ENCODE measurements around the gene TBX19. TPM values are rescaled to one million over a fixed set of nuclear protein-coding genes. Genes with fewer than 3 reads are reported as not detected.

The TBX19 gene
- total RNA-seq, 2 donors from 2014 or later = 3.0 to 3.7 TPM

- H3K4me1 Mint-ChIP-seq (ENCODE audit: low read depth in 2 of 2) = peaks cover 16 to 28% of the 10 kb centered on the region in 2 donors
- no peak overlapping the region for H3K4me3 Mint-ChIP-seq
- H3K9me3 Mint-ChIP-seq = no peaks in the 10 kb centered on the region
- H3K36me3 Mint-ChIP-seq = peaks cover 23% of the 10 kb centered on the region
- DNase-seq (ENCODE audit: low spot score) (no peak), ATAC-seq (no peak)
- no peaks in the 10 kb centered on the region for H3K27me3 Mint-ChIP-seq
- H3K27ac Mint-ChIP-seq = no peak overlapping the region
Observed at GRCh38 chr1:168260393-168260792, 20.3 kb upstream of the TBX19 start.

GRCh38 chr1:168261390-168261789, 19.3 kb upstream of the TBX19 start:
- no peaks in the 10 kb centered on the region for H3K9me3 Mint-ChIP-seq
- peaks cover 16 to 28% of the 10 kb centered on the region in 2 donors for H3K4me1 Mint-ChIP-seq (ENCODE audit: low read depth in 2 of 2)
- no peaks in the 10 kb centered on the region for H3K27me3 Mint-ChIP-seq
- H3K36me3 Mint-ChIP-seq = peaks cover 16% of the 10 kb centered on the region
- H3K27ac Mint-ChIP-seq = peak overlapping the region in 1 of 2 donors; percentile 17
- H3K4me3 Mint-ChIP-seq = no peak overlapping the region
- no peak for ATAC-seq
- DNase-seq (ENCODE audit: low spot score) = no peak

GRCh38 chr1:168263130-168263529, 17.5 kb upstream of the TBX19 start:
- ATAC-seq = no peak

GRCh38 chr1:168264296-168264695, 16.4 kb upstream of the TBX19 start:
- Mint-ChIP-seq H3K36me3 (no peaks in the 10 kb centered on the region), H3K4me3 (no peak overlapping the region), H3K4me1 (ENCODE audit: low read depth in 2 of 2) (peaks cover 9 to 23% of the 10 kb centered on the region in 2 donors), H3K27ac (no peak overlapping the region), H3K9me3 (no peaks in the 10 kb centered on the region), H3K27me3 (no peaks in the 10 kb centered on the region)
- DNase-seq (ENCODE audit: low spot score) = no peak
- ATAC-seq = no peak

More at GRCh38 chr1:168263130-168263529, 17.5 kb upstream of the TBX19 start:
- Mint-ChIP-seq H3K9me3 (no peaks in the 10 kb centered on the region), H3K36me3 (peaks cover under 1% of the 10 kb centered on the region), H3K4me3 (no peak overlapping the region), H3K27me3 (no peaks in the 10 kb centered on the region), H3K27ac (no peak overlapping the region), H3K4me1 (ENCODE audit: low read depth in 2 of 2) (peaks cover 9 to 26% of the 10 kb centered on the region in 2 donors)
- no peak for DNase-seq (ENCODE audit: low spot score)

GRCh38 chr1:168265596-168265995, 15.1 kb upstream of the TBX19 start:
- Mint-ChIP-seq H3K4me3 (no peak overlapping the region), H3K9me3 (no peaks in the 10 kb centered on the region), H3K4me1 (ENCODE audit: low read depth in 2 of 2) (peaks cover 9 to 15% of the 10 kb centered on the region in 2 donors), H3K27ac (no peak overlapping the region), H3K36me3 (no peaks in the 10 kb centered on the region), H3K27me3 (no peaks in the 10 kb centered on the region)
- DNase-seq (ENCODE audit: low spot score) (no peak), ATAC-seq (no peak)

GRCh38 chr1:168266644-168267186, 14.0 kb upstream of the TBX19 start:
- no peaks in the 10 kb centered on the region for H3K9me3 Mint-ChIP-seq
- H3K4me1 Mint-ChIP-seq (ENCODE audit: low read depth in 2 of 2) = peaks cover 1 to 4% of the 10 kb centered on the region in 2 donors
- H3K27me3 Mint-ChIP-seq = no peaks in the 10 kb centered on the region
- H3K36me3 Mint-ChIP-seq = no peaks in the 10 kb centered on the region
- no peak for ATAC-seq
- H3K27ac Mint-ChIP-seq = no peak overlapping the region
- DNase-seq (ENCODE audit: low spot score) = no peak
- H3K4me3 Mint-ChIP-seq = no peak overlapping the region

- H3K27ac Mint-ChIP-seq = no peak overlapping the region
Observed at GRCh38 chr1:168271636-168272035, 9.0 kb upstream of the TBX19 start.

GRCh38 chr1:168273575-168273974, 7.1 kb upstream of the TBX19 start:
- peaks cover 8% of the 10 kb centered on the region for H3K36me3 Mint-ChIP-seq
- ATAC-seq (no peak), DNase-seq (ENCODE audit: low spot score) (no peak)
- H3K27ac Mint-ChIP-seq = no peak overlapping the region
- H3K27me3 Mint-ChIP-seq = no peaks in the 10 kb centered on the region
- H3K4me1 Mint-ChIP-seq (ENCODE audit: low read depth in 2 of 2) = peaks cover 8 to 11% of the 10 kb centered on the region in 2 donors
- no peaks in the 10 kb centered on the region for H3K9me3 Mint-ChIP-seq
- no peak overlapping the region for H3K4me3 Mint-ChIP-seq

More at GRCh38 chr1:168271636-168272035, 9.0 kb upstream of the TBX19 start:
- DNase-seq (ENCODE audit: low spot score) (no peak), ATAC-seq (no peak)
- no peaks in the 10 kb centered on the region for H3K27me3 Mint-ChIP-seq
- H3K4me3 Mint-ChIP-seq = no peak overlapping the region
- H3K9me3 Mint-ChIP-seq = no peaks in the 10 kb centered on the region
- no peaks in the 10 kb centered on the region for H3K36me3 Mint-ChIP-seq
- H3K4me1 Mint-ChIP-seq (ENCODE audit: low read depth in 2 of 2) = peaks cover 8 to 11% of the 10 kb centered on the region in 2 donors

- no peak overlapping the region for H3K27ac Mint-ChIP-seq
- H3K36me3 Mint-ChIP-seq = peaks cover 10% of the 10 kb centered on the region
- no peak for ATAC-seq
- no peak overlapping the region for H3K4me3 Mint-ChIP-seq
- no peak for DNase-seq (ENCODE audit: low spot score)
- H3K27me3 Mint-ChIP-seq = no peaks in the 10 kb centered on the region
- no peaks in the 10 kb centered on the region for H3K9me3 Mint-ChIP-seq
- peaks cover 2 to 4% of the 10 kb centered on the region in 2 donors for H3K4me1 Mint-ChIP-seq (ENCODE audit: low read depth in 2 of 2)
Observed at GRCh38 chr1:168279253-168279652, 1.4 kb upstream of the TBX19 start.

GRCh38 chr1:168281603-168282325, 1.1 kb downstream of the TBX19 start:
- peaks cover 7% of the 10 kb centered on the region in 2 donors for H3K4me1 Mint-ChIP-seq (ENCODE audit: low read depth in 2 of 2)
- no peaks in the 10 kb centered on the region for H3K27me3 Mint-ChIP-seq
- ATAC-seq = no peak
- H3K4me3 Mint-ChIP-seq = no peak overlapping the region
- no peaks in the 10 kb centered on the region for H3K9me3 Mint-ChIP-seq
- peaks cover 10% of the 10 kb centered on the region for H3K36me3 Mint-ChIP-seq
- H3K27ac Mint-ChIP-seq = no peak overlapping the region
- DNase-seq (ENCODE audit: low spot score) = no peak

GRCh38 chr1:168285521-168285790, 4.8 kb downstream of the TBX19 start:
- ATAC-seq (no peak), DNase-seq (ENCODE audit: low spot score) (no peak)
- no peaks in the 10 kb centered on the region for H3K27me3 Mint-ChIP-seq
- no peak overlapping the region for H3K4me3 Mint-ChIP-seq
- peaks cover 15 to 17% of the 10 kb centered on the region in 2 donors for H3K4me1 Mint-ChIP-seq (ENCODE audit: low read depth in 2 of 2)
- no peaks in the 10 kb centered on the region for H3K9me3 Mint-ChIP-seq
- H3K27ac Mint-ChIP-seq = no peak overlapping the region
- H3K36me3 Mint-ChIP-seq = no peaks in the 10 kb centered on the region

- peak overlapping the region; percentile 50 to 62 for H3K27ac Mint-ChIP-seq
- no peak for ATAC-seq
- DNase-seq (ENCODE audit: low spot score) = no peak
- H3K4me1 Mint-ChIP-seq (ENCODE audit: low read depth in 2 of 2) = peaks cover 15 to 17% of the 10 kb centered on the region in 2 donors
- no peaks in the 10 kb centered on the region for H3K27me3 Mint-ChIP-seq
- H3K36me3 Mint-ChIP-seq = no peaks in the 10 kb centered on the region
- H3K9me3 Mint-ChIP-seq = no peaks in the 10 kb centered on the region
- H3K4me3 Mint-ChIP-seq = peak overlapping the region; percentile 11
Observed at GRCh38 chr1:168285971-168286927, 5.6 kb downstream of the TBX19 start.

- Mint-ChIP-seq H3K27me3 (no peaks in the 10 kb centered on the region), H3K4me3 (peak overlapping the region; percentile 11), H3K9me3 (no peaks in the 10 kb centered on the region), H3K27ac (peak overlapping the region; percentile 50 to 62), H3K4me1 (ENCODE audit: low read depth in 2 of 2) (peaks cover 15 to 17% of the 10 kb centered on the region in 2 donors), H3K36me3 (no peaks in the 10 kb centered on the region)
- DNase-seq (ENCODE audit: low spot score) = no peak
- peak; percentile 73 to 91 for ATAC-seq
Observed at GRCh38 chr1:168287237-168287664, 6.6 kb downstream of the TBX19 start.
